ENCODE results near the gene SERP1. TPM values are rescaled to one million over a fixed set of nuclear protein-coding genes. Genes with fewer than 3 reads are reported as not detected.

SERP1 gene
- total RNA-seq, 4 donors from 2014 or later: 96.9 to 341 (median 275) TPM

DNA sequence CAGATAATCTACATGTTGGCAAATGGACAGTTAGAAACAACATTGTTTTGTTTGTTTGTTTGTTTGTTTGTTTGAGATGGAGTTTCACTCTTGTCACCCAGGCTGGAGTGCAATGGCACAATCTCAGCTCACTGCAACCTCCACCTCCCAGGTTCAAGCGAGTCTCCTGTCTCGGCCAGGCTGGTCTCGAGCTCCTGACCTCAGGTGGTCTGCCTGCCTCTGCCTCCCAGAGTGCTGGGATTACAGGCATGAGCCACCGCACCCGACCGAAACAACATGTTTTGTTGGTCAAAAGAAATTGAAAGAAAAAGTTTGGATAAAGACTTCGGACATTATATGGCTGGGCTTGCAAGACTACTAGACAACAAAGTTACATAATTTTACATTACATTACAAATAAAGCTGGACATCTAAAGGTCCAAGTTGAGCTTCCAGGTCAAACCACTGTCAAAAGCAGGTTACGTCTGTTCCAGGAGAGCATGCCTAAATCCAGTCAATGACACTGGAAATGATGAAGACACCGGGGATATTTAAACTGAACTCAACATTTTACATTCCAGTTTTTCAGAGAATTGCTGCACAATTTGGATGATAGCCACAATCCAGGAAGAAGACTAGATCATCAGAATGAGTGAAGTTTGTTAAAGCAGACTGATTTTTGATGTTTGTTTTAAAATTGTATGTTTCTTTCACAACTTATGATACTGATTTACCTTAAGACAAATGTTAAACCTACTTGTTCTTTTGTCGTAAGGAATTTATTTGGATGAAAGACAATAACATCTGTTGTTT is 18.6 kb downstream of the SERP1 start:
- intact Hi-C loops (cut with DNase I; ENCODE audit: low total_unique reads): no loop called here

DNA sequence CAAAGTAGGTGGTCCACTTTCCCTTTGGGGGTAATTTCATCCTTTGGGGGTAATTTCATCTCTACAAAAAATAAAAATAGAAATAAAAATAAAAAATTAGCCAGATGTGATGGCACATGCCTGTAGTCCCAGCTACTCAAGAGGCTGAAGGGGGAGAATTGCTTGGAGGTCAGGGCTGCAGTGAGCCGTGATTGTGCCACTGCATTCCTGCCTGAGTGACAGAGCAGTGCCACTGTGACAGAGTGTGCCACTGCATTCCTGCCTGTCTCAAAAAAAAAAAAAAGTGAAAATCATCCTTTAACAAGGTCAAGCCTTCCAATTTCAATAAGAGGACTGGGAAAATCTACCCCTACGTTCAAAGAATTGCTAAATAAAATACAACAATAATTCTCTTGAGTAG is 22.8 kb downstream of the SERP1 start:
- Histone ChIP-seq H3K27me3 (no peaks in the 10 kb centered on the region), H3K27ac (no peak overlapping the region), H3K4me3 (no peak overlapping the region), H3K9me3 (no peaks in the 10 kb centered on the region), H3K36me3 (no peaks in the 10 kb centered on the region), H3K4me1 (peaks cover 0 to 4% (median 0%) of the 10 kb centered on the region in 4 donors)
- intact Hi-C loops (cut with DNase I; ENCODE audit: low total_unique reads): no loop called here
- TF ChIP-seq CTCF (IDR thresholded peaks at IDR 0.05): no peak
- no peak for TF ChIP-seq EP300 (IDR thresholded peaks at IDR 0.05; ENCODE audit: low read depth)
- TF ChIP-seq POLR2AphosphoS5 (IDR thresholded peaks at IDR 0.05): no peak
- TF ChIP-seq POLR2A (IDR thresholded peaks at IDR 0.05): no peak
- no peak for DNase-seq
- 90% methylated on average over 1 to 2 of the region's 2 CpGs for WGBS, 2 donors (ENCODE audit: low coverage in 1 of 2)
- in situ Hi-C loops (cut with MboI; ENCODE audit: low pct_ligation_motif_present in 1 of 4, low pct_unique_long_range_greater_than_20kb in 1 of 4, low sequenced_read_pairs in 3 of 4): loop anchor here in 1 of 4 donors (25.0 kb wide), 1 partner anchor 561 kb away; the partner anchor contains the start of gene PFN2

More for the DNA sequence above, 18.6 kb downstream of the SERP1 start:
- H3K4me3 ChIP-seq: no peak overlapping the region
- H3K27me3 ChIP-seq: no peaks in the 10 kb centered on the region
- no peak for TF ChIP-seq EP300 (IDR thresholded peaks at IDR 0.05; ENCODE audit: low read depth)
- TF ChIP-seq POLR2AphosphoS5 (IDR thresholded peaks at IDR 0.05): no peak
- no peak for TF ChIP-seq CTCF (IDR thresholded peaks at IDR 0.05)
- TF ChIP-seq POLR2A (IDR thresholded peaks at IDR 0.05): no peak
- no peak for DNase-seq
- WGBS, 2 donors (ENCODE audit: low coverage in 1 of 2): 60 to 65% methylated on average over 4 to 10 of the region's 10 CpGs
- in situ Hi-C loops (cut with MboI; ENCODE audit: low pct_ligation_motif_present in 1 of 4, low pct_unique_long_range_greater_than_20kb in 1 of 4, low sequenced_read_pairs in 3 of 4): loop anchor here in 2 of 4 donors (25.0 kb wide), 2 partner anchors 185 to 335 kb away; partner anchors contain the start of gene ERICH6 (in 1 of the 2)
- no peaks in the 10 kb centered on the region for H3K4me1 ChIP-seq
- no peak overlapping the region for H3K27ac ChIP-seq
- H3K36me3 ChIP-seq: no peaks in the 10 kb centered on the region
- H3K9me3 ChIP-seq: no peaks in the 10 kb centered on the region

GRCh38 chr3:150521463-150521862 is 24.8 kb downstream of the SERP1 start:
- Histone ChIP-seq H3K4me3 (no peak overlapping the region), H3K36me3 (no peaks in the 10 kb centered on the region), H3K4me1 (peaks cover 0 to 5% (median 0%) of the 10 kb centered on the region in 4 donors), H3K27ac (no peak overlapping the region), H3K27me3 (no peaks in the 10 kb centered on the region), H3K9me3 (no peaks in the 10 kb centered on the region)
- in situ Hi-C loops (cut with MboI; ENCODE audit: low pct_ligation_motif_present in 1 of 4, low pct_unique_long_range_greater_than_20kb in 1 of 4, low sequenced_read_pairs in 3 of 4) (loop anchor here in 1 of 4 donors (25.0 kb wide), 1 partner anchor 559 kb away; the partner anchor contains the start of gene PFN2), intact Hi-C loops (cut with DNase I; ENCODE audit: low total_unique reads) (no loop called here)
- TF ChIP-seq CTCF (IDR thresholded peaks at IDR 0.05) (no peak), POLR2A (IDR thresholded peaks at IDR 0.05) (no peak), EP300 (IDR thresholded peaks at IDR 0.05; ENCODE audit: low read depth) (no peak), POLR2AphosphoS5 (IDR thresholded peaks at IDR 0.05) (no peak)
- 27 to 38% methylated on average over 2 of the region's 2 CpGs for WGBS, 2 donors (ENCODE audit: low coverage in 1 of 2)
- DNase-seq: no peak

- no peak overlapping the region for H3K4me3 ChIP-seq
- H3K27me3 ChIP-seq: no peaks in the 10 kb centered on the region
- H3K9me3 ChIP-seq: no peaks in the 10 kb centered on the region
- H3K4me1 ChIP-seq: peaks cover 0 to 5% (median 0%) of the 10 kb centered on the region in 4 donors
- TF ChIP-seq EP300 (IDR thresholded peaks at IDR 0.05; ENCODE audit: low read depth): no peak
- no peak for TF ChIP-seq POLR2AphosphoS5 (IDR thresholded peaks at IDR 0.05)
- TF ChIP-seq CTCF (IDR thresholded peaks at IDR 0.05): no peak
- TF ChIP-seq POLR2A (IDR thresholded peaks at IDR 0.05): no peak
- DNase-seq: no peak
- intact Hi-C loops (cut with DNase I; ENCODE audit: low total_unique reads): no loop called here
- 75 to 86% methylated on average over 5 to 24 of the region's 24 CpGs for WGBS, 2 donors (ENCODE audit: low coverage in 1 of 2)
- in situ Hi-C loops (cut with MboI; ENCODE audit: low pct_ligation_motif_present in 1 of 4, low pct_unique_long_range_greater_than_20kb in 1 of 4, low sequenced_read_pairs in 3 of 4): loop anchor here in 1 of 4 donors (25.0 kb wide), 1 partner anchor 558 kb away; the partner anchor contains the start of gene PFN2
- no peaks in the 10 kb centered on the region for H3K36me3 ChIP-seq
- no peak overlapping the region for H3K27ac ChIP-seq
Observed at GRCh38 chr3:150520408-150520807, 25.9 kb downstream of the SERP1 start.

All from transverse colon (tissue), 4 donors.